Activated naive CD4-positive, alpha-beta T cell treated with anti-CD3 and anti-CD28 coated beads, Interleukin-2, amount 50 U/mL, for 72 hours (primary cell): ENCODE data around the gene CHRM2. TPM values are rescaled to one million over a fixed set of nuclear protein-coding genes. Genes with fewer than 3 reads are reported as not detected.

Experiments used
- ATAC-seq, 2 donors: fragments of 150-1000 bp; cut with Tn5 transposase; 2 replicates each; pipeline ENCODE4 v1.10.0; 2021; ENCODE audit warnings: mild to moderate bottlenecking in 2 of 2, moderate library complexity in 2 of 2
- DNase-seq, 2 donors: peaks; one replicate each; pipeline ENCODE4 v3.0.0; 2021 to 2022; ENCODE audit warnings: low spot score in 2 of 2
- H3K27ac Mint-ChIP-seq, 2 donors: one replicate each; pipeline ENCODE4 v1.8.0; 2022; ENCODE audit warnings: mild to moderate bottlenecking in 2 of 2, mixed read lengths in 2 of 2
- H3K36me3 Mint-ChIP-seq, 2 donors: one replicate each; pipeline ENCODE4 v1.8.0; 2022; ENCODE audit warnings: mixed read lengths in 2 of 2
- H3K9me3 Mint-ChIP-seq, 2 donors: one replicate each; pipeline ENCODE4 v1.8.0; 2022; ENCODE audit warnings: mixed read lengths in 2 of 2
- total RNA-seq, 2 donors: library from RNA; stranded (reverse); gene quantifications; one replicate each; pipeline ENCODE4 v1.2.3, GENCODE V29; 2022

CHRM2 gene
- total RNA-seq, 2 donors from 2014 or later: not detected

- Mint-ChIP-seq H3K27ac (no peak overlapping the region), H3K9me3 (peaks cover 6 to 10% of the 10 kb centered on the region in 2 donors), H3K36me3 (no peaks in the 10 kb centered on the region)
- ATAC-seq: no peak
- no peak for DNase-seq
Measured at GRCh38 chr7:136878878-136879277, 10.4 kb downstream of the CHRM2 start.

DNA sequence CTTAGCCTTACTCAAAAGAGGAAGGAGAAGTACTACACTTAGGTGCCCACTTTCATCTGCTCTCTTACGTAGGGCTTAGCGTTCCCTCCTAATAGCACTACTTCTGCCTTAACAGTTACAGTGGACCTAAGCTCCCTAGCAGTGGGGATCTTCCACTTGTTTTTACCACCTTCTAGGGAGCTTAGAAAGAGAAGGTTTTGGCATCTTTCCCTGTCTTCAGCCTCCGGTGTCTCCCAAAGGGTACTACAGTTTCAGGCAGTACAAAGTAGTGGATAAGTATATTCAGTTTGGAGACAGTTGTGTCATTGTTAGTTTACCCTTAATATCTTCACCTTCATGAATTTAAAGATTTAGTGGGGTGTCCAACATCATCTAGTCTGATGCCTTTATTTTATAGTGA lies 14.6 kb downstream of the CHRM2 start:
- no peak for ATAC-seq
- no peak for DNase-seq
- no peaks in the 10 kb centered on the region for H3K36me3 Mint-ChIP-seq
- H3K9me3 Mint-ChIP-seq: peaks cover 10 to 12% of the 10 kb centered on the region in 2 donors
- no peak overlapping the region for H3K27ac Mint-ChIP-seq

DNA sequence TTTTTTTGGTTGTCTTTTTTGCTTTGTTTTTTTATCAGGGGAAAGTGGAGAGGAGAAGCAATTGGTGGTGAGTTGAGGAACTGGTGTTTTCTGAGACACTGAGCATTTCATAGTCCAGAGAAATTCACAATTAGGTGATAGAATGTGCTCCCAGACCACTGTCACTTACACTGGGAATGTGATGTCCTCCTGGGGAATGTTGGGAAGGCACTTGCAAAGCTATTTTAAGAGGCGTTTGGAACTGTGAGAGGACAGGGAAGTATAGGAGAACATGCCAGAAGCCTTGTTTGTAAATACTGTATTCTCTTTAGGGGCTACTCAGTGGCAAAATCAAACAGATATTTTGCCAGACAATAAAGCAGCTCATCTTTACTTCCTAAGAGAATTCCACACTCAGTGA lies 16.0 kb downstream of the CHRM2 start:
- ATAC-seq (no peak), DNase-seq (no peak)
- H3K27ac Mint-ChIP-seq: no peak overlapping the region
- no peaks in the 10 kb centered on the region for H3K36me3 Mint-ChIP-seq
- H3K9me3 Mint-ChIP-seq: peaks cover 10 to 12% of the 10 kb centered on the region in 2 donors

DNA sequence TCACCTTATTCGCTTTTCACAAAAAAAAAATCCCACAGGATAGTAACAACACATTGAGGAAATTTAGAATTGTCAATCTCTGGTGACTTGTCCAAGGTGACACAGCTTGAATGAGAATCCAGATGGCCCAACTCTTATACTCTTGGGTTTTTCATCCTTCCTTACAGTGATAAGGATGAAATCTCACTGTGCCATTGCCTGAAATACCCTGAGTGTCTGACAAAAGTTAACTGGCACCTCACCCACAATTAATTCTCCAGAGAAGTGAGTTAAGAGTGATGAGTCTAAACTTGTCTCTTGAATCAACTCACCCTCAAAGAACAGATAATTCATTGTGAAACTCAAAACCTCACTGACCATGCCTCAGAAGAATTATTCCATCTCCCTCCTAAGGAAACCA lies 18.9 kb downstream of the CHRM2 start:
- Mint-ChIP-seq H3K36me3 (no peaks in the 10 kb centered on the region), H3K9me3 (peaks cover 0 to 6% of the 10 kb centered on the region in 2 donors), H3K27ac (no peak overlapping the region)
- no peak for ATAC-seq
- DNase-seq: no peak

- DNase-seq (no peak), ATAC-seq (no peak)
- H3K36me3 Mint-ChIP-seq: no peaks in the 10 kb centered on the region
- H3K9me3 Mint-ChIP-seq: peaks cover 6 to 16% of the 10 kb centered on the region in 2 donors
- H3K27ac Mint-ChIP-seq: no peak overlapping the region
Measured at GRCh38 chr7:136890399-136890798, 21.9 kb downstream of the CHRM2 start.

- ATAC-seq (no peak), DNase-seq (no peak)
- Mint-ChIP-seq H3K27ac (no peak overlapping the region), H3K36me3 (no peaks in the 10 kb centered on the region), H3K9me3 (peaks cover 11 to 17% of the 10 kb centered on the region in 2 donors)
Measured at GRCh38 chr7:136891850-136892249, 23.4 kb downstream of the CHRM2 start.

GRCh38 chr7:136894789-136895188 lies 26.3 kb downstream of the CHRM2 start:
- no peaks in the 10 kb centered on the region for H3K36me3 Mint-ChIP-seq
- no peak for ATAC-seq
- H3K9me3 Mint-ChIP-seq: peaks cover 14 to 20% of the 10 kb centered on the region in 2 donors
- no peak overlapping the region for H3K27ac Mint-ChIP-seq
- no peak for DNase-seq

GRCh38 chr7:136897676-136898075 lies 29.2 kb downstream of the CHRM2 start:
- DNase-seq (no peak), ATAC-seq (no peak)
- Mint-ChIP-seq H3K36me3 (no peaks in the 10 kb centered on the region), H3K27ac (no peak overlapping the region), H3K9me3 (peaks cover 14 to 20% of the 10 kb centered on the region in 2 donors)

GRCh38 chr7:136900005-136900404 lies 31.6 kb downstream of the CHRM2 start:
- no peak for DNase-seq
- ATAC-seq: no peak
- Mint-ChIP-seq H3K27ac (no peak overlapping the region), H3K9me3 (peaks cover 8% of the 10 kb centered on the region in 2 donors), H3K36me3 (no peaks in the 10 kb centered on the region)

DNA sequence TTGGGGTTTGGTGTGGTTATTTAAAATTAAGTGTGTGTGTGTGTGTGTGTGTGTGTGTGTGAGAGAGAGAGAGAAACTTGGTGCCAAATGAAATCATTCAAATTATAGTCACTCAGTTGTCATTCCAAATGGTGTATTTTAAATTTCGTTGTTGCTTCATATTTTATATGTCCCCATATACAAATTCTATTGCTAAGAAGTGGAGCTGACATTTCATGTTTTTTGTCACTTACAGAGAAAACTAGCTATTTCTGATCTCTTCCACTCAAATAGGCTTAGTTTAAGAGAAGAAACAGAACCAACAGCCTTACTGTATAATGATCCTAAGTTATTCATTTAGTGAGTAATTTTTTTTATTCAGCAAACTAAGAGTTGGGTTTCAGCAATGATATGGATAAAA lies 42.3 kb downstream of the CHRM2 start:
- Mint-ChIP-seq H3K36me3 (no peaks in the 10 kb centered on the region), H3K9me3 (peaks cover 3 to 9% of the 10 kb centered on the region in 2 donors), H3K27ac (no peak overlapping the region)
- DNase-seq (no peak), ATAC-seq (no peak)

- Mint-ChIP-seq H3K27ac (no peak overlapping the region), H3K9me3 (peaks cover 3 to 9% of the 10 kb centered on the region in 2 donors), H3K36me3 (no peaks in the 10 kb centered on the region)
- ATAC-seq (no peak), DNase-seq (no peak)
Measured at GRCh38 chr7:136911344-136911743, 42.9 kb downstream of the CHRM2 start.

GRCh38 chr7:136912339-136912738 lies 43.9 kb downstream of the CHRM2 start:
- no peak for DNase-seq
- ATAC-seq: no peak

GRCh38 chr7:136914016-136914415 lies 45.6 kb downstream of the CHRM2 start:
- Mint-ChIP-seq H3K27ac (no peak overlapping the region), H3K9me3 (peaks cover 9 to 12% of the 10 kb centered on the region in 2 donors), H3K36me3 (no peaks in the 10 kb centered on the region)
- ATAC-seq (no peak), DNase-seq (no peak)

More at GRCh38 chr7:136912339-136912738, 43.9 kb downstream of the CHRM2 start:
- no peaks in the 10 kb centered on the region for H3K36me3 Mint-ChIP-seq
- H3K9me3 Mint-ChIP-seq: peaks cover 9 to 11% of the 10 kb centered on the region in 2 donors
- H3K27ac Mint-ChIP-seq: no peak overlapping the region

GRCh38 chr7:136919820-136920219 lies 51.4 kb downstream of the CHRM2 start:
- H3K27ac Mint-ChIP-seq: no peak overlapping the region
- H3K9me3 Mint-ChIP-seq: peaks cover 7 to 14% of the 10 kb centered on the region in 2 donors
- H3K36me3 Mint-ChIP-seq: no peaks in the 10 kb centered on the region
- DNase-seq (no peak), ATAC-seq (no peak)

DNA sequence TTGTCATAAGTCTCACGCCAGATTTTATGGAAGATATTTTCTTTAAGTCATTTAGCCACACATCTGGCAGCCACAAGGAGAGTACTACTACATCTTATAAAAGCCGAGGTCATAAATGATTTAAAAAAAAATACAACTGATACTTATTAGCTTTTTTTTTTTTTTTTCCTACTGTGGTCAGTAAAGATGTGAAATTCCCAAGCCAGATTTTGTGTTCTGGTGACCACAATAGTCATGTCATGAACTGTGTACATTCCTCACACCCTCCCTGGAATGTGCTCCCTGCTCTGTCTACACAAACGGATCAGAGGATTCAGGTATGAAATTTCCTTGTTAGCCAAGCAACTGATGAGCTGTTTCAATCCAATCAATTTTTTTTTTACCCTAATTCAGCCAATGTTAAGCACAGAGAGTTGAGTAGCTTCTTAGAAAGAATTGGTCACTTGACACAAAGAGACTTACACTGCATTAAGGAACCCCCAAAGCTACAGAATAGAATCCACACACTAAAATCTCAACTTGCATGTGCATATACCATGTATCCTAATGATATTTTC lies 54.7 kb downstream of the CHRM2 start:
- Mint-ChIP-seq H3K27ac (no peak overlapping the region), H3K36me3 (no peaks in the 10 kb centered on the region), H3K9me3 (peaks cover 5% of the 10 kb centered on the region in 2 donors)
- DNase-seq (no peak), ATAC-seq (no peak)

DNA sequence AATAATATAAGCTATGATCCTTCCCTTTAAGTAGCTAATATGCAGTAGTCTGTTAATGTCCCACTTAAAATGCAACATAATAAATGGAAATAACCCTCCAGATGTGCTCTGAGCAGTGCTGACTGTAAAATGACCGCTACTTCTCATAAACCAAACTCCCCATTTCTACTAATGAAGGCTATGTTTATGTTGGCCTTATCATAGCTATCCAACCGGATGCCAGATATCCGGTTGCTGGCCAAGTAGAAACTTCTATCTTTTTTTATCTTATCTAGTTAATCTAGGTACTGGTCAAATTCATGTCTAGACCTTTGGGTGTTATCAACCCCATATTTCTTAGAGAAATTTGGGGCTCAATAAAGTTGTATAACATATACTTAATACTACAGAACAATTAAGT lies 56.6 kb downstream of the CHRM2 start:
- H3K27ac Mint-ChIP-seq: no peak overlapping the region
- peaks cover 0 to 9% of the 10 kb centered on the region in 2 donors for H3K9me3 Mint-ChIP-seq
- H3K36me3 Mint-ChIP-seq: no peaks in the 10 kb centered on the region
- no peak for DNase-seq
- ATAC-seq: no peak

DNA sequence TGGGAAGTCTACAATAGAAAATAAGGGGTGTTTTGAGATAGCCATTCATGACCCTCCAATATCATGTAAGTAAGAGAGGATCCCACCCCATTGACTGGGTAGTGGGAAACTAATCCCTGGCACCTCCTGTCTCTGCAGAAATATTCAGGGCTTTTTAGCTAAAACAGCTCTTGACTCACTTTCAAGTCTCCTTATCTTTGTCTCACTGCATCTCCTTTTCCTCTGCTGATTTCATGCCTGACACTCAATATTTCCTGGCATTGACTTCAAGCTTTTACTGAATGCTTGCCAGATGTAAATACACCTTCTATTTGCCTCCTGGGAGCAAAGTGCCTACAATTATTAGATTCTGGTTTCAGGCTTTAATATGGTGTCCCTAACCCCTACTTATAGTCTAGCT lies 57.1 kb downstream of the CHRM2 start:
- no peak for ATAC-seq
- Mint-ChIP-seq H3K36me3 (no peaks in the 10 kb centered on the region), H3K9me3 (peaks cover 0 to 9% of the 10 kb centered on the region in 2 donors), H3K27ac (no peak overlapping the region)
- DNase-seq: no peak

DNA sequence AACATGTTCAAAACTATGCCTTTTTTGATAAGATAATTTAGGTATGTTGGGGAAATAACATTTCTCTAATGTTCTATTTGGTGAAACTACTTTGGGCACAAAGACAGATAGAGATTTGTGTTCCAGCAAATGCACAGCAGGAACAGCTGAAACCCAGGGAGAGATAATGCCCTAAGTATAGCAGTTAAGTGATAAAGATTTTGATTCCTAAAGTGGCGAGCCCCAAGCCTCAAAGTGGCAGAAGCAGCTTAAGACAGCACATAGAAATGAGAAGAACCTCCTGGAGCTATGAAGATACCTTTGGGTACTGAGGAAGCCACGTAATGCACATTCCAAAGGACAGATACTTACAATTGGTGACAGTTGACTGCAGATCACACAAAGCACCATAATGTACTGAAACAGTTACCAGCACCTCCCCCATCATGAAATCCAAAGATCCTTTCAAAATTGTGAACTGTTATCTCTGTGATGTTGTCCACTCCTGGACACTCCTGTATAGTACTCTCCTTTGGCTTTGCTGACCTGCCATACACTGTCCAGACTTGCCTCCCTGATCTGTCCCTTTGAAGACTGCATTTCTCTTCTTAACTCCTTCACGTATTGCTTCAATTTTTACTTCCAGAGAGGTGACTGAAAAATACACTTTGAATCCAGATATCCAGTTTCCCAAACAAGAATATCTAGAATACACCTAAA lies 62.9 kb downstream of the CHRM2 start:
- H3K9me3 Mint-ChIP-seq: peaks cover 3 to 13% of the 10 kb centered on the region in 2 donors
- H3K27ac Mint-ChIP-seq: no peak overlapping the region
- ATAC-seq (no peak), DNase-seq (no peak)
- H3K36me3 Mint-ChIP-seq: no peaks in the 10 kb centered on the region
